Measurements from ENCODE around the gene ALAS2. TPM values are rescaled to one million over a fixed set of nuclear protein-coding genes. Genes with fewer than 3 reads are reported as not detected.

Gene ALAS2
- total RNA-seq, 1 experiment from 2014 or later: not detected

DNA sequence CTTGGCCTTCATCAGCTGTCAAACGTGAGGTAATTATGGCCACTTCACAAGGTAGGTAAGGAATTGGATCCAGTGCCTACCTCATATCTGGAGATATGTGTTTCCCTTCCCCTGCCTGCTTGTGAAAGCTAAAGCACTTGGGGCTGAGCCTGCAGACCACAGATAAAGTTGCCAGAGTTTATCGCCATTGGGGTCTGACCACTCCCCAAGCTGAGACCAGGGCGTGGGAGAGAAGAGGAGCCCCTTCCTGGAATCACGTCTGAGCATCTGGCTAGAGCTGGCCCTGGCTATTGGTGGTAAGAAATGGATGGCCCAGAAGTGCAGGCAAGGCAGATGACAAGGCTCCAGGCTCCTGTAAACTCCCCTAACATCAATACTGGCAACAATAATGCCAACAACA lies 2.7 kb downstream of the ALAS2 start:
- Histone ChIP-seq H3K79me2 (ENCODE audit: insufficient read depth, low read length) (no peaks in the 10 kb centered on the region), H2BK15ac (ENCODE audit: low read depth, low read length) (no peak overlapping the region), H3K23ac (ENCODE audit: insufficient read length, low read depth, low read length) (no peak overlapping the region), H4K91ac (ENCODE audit: insufficient read length, low read depth, low read length) (no peak overlapping the region), H3K9ac (ENCODE audit: extremely low read depth, insufficient read length, low read length) (no peak overlapping the region), H3K23me2 (ENCODE audit: insufficient read length, low read depth, low read length, poor library complexity, severe bottlenecking) (no peaks in the 10 kb centered on the region), H3K18ac (ENCODE audit: insufficient read length, low read depth, low read length) (no peak overlapping the region), H2AK5ac (ENCODE audit: insufficient read length, low read length) (no peak overlapping the region), H2BK12ac (ENCODE audit: insufficient read length, low read depth, low read length) (no peak overlapping the region), H2BK20ac (ENCODE audit: low read depth, low read length, poor library complexity, severe bottlenecking) (no peak overlapping the region), H3K27ac (ENCODE audit: insufficient read length, low read depth, low read length) (no peak overlapping the region), H4K20me1 (ENCODE audit: control insufficient read depth, insufficient read depth, insufficient read length) (no peaks in the 10 kb centered on the region), H3K14ac (ENCODE audit: insufficient read depth, low read length) (no peak overlapping the region), H4K8ac (replicated peaks; ENCODE audit: insufficient read length, low read depth, low read length) (no peak overlapping the region), H4K5ac (ENCODE audit: insufficient read length, low read depth, low read length) (no peak overlapping the region), H3K79me1 (ENCODE audit: insufficient read depth, low read depth, low read length, poor library complexity, severe bottlenecking) (no peaks in the 10 kb centered on the region), H3K4me2 (ENCODE audit: insufficient read depth, insufficient read length, low read length) (no peak overlapping the region), H2AFZ (ENCODE audit: low read length) (no peak overlapping the region), H3K27me3 (ENCODE audit: insufficient read depth, low read length) (no peaks in the 10 kb centered on the region), H3K56ac (ENCODE audit: insufficient read length, low read depth, low read length) (no peak overlapping the region), H3K4ac (ENCODE audit: low read depth, low read length) (no peak overlapping the region), H2BK5ac (ENCODE audit: insufficient read length, low read length) (no peak overlapping the region), H3K4me1 (ENCODE audit: insufficient read depth, low read length) (no peaks in the 10 kb centered on the region), H2BK120ac (ENCODE audit: low read depth, low read length, poor library complexity, severe bottlenecking) (no peak overlapping the region), H3K9me3 (ENCODE audit: control insufficient read depth, low read depth, low read length) (peaks cover 31% of the 10 kb centered on the region), H3T11ph (ENCODE audit: low read length) (no peak overlapping the region)
- WGBS (ENCODE audit: extremely low coverage, insufficient read length, low lambda C conversion rate): no CpG with 5 or more reads among the region's 4 CpGs
- Mint-ChIP-seq H3K36me3 (ENCODE audit: insufficient read depth in 1 of 3, low read depth in 3 of 3) (no peaks in the 10 kb centered on the region; a peak in 2 of 7 replicates), H3K4me1 (peaks cover 11% of the 10 kb centered on the region in 2 experiments; a peak in 3 of 4 replicates), H3K27ac (no peak overlapping the region), H3K4me3 (no peak overlapping the region), H3K27me3 (ENCODE audit: low read depth) (no peaks in the 10 kb centered on the region; the same call in 1 of the 2 replicates), H3K9me3 (peaks cover 57 to 70% of the 10 kb centered on the region in 2 experiments)
- no peak for TF ChIP-seq CTCF (conservative IDR thresholded peaks at IDR 0.05)
- DNase-seq: no peak
